IPS-18a (cell line): Measurements from ENCODE around the gene RNF40.
"Not testable (repeated sequence)": the region's sequence is repeated elsewhere in the genome, so short reads cannot be mapped to it uniquely, and the experiment has no call there.

Experiments
- H3K27ac ChIP-seq: one replicate; pipeline ENCODE4 v1.5.1; 2013; ENCODE audit warnings: low read length
- H3K27me3 ChIP-seq: one replicate; pipeline ENCODE4 v1.6.1; 2013; ENCODE audit warnings: mild to moderate bottlenecking, low read length; ENCODE audit not compliant: control insufficient read depth, insufficient read depth
- H3K36me3 ChIP-seq: one replicate; pipeline ENCODE4 v1.6.1; 2013; ENCODE audit warnings: low read depth, low read length; ENCODE audit not compliant: control insufficient read depth
- H3K4me1 ChIP-seq: one replicate; pipeline ENCODE4 v1.6.1; 2013; ENCODE audit warnings: low read depth, low read length; ENCODE audit not compliant: control insufficient read depth
- H3K4me3 ChIP-seq: one replicate; pipeline ENCODE4 v1.5.1; 2013; ENCODE audit warnings: low read length
- H3K9ac ChIP-seq: one replicate; pipeline ENCODE4 v1.6.1; 2013; ENCODE audit warnings: mild to moderate bottlenecking, low read length, moderate library complexity
- H3K9me3 ChIP-seq: one replicate; pipeline ENCODE4 v1.6.1; 2013; ENCODE audit warnings: low read depth, low read length; ENCODE audit not compliant: control insufficient read depth

The RNF40 gene

GRCh38 chr16:30793508-30794069 is 31.5 kb downstream of the RNF40 start:
- Histone ChIP-seq H3K4me3 (no peak overlapping the region), H3K4me1 (no peaks in the 10 kb centered on the region), H3K36me3 (no peaks in the 10 kb centered on the region), H3K27me3 (no peaks in the 10 kb centered on the region), H3K9me3 (no peaks in the 10 kb centered on the region), H3K27ac (no peak overlapping the region), H3K9ac (no peak overlapping the region)

- Histone ChIP-seq H3K4me1 (no peaks in the 10 kb centered on the region), H3K9ac (no peak overlapping the region), H3K27ac (no peak overlapping the region), H3K36me3 (no peaks in the 10 kb centered on the region), H3K27me3 (no peaks in the 10 kb centered on the region), H3K9me3 (no peaks in the 10 kb centered on the region), H3K4me3 (no peak overlapping the region)
Measured at GRCh38 chr16:30794634-30795033, 32.5 kb downstream of the RNF40 start.

DNA sequence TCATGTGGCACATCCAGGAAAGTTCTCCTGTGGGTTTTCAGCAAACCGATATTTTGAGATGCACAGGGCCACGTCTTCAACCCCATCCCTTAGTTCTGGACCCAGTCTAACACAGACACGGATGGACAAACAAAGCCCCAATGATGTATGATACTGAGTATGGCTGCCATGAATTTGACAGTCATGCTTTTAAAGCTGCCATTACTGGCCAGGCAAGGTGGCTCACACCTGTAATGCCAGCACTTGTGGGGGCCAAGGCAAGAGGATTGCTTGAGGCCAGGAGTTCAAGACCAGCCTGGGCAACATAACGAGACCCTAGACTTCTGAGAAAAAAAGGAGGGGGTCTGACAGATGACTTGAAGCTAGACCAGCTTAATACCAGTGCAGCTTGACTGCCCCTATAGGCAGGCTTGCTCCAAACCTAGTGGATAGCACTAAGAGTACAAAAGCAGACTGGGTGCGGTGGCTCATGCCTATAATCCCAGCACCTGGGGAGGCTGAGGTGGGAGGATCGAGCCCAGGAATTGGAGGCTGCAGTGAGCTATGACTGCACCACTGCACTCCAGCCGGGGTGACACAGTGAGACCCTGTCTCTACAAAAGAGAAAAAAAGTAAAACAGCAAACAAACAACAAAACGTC is 35.7 kb downstream of the RNF40 start:
- H3K4me3 ChIP-seq = no peak overlapping the region
- H3K9me3 ChIP-seq = no peaks in the 10 kb centered on the region
- H3K36me3 ChIP-seq = no peaks in the 10 kb centered on the region
- peaks cover 7% of the 10 kb centered on the region for H3K27me3 ChIP-seq
- H3K4me1 ChIP-seq = no peaks in the 10 kb centered on the region
- no peak overlapping the region for H3K9ac ChIP-seq
- H3K27ac ChIP-seq = no peak overlapping the region

DNA sequence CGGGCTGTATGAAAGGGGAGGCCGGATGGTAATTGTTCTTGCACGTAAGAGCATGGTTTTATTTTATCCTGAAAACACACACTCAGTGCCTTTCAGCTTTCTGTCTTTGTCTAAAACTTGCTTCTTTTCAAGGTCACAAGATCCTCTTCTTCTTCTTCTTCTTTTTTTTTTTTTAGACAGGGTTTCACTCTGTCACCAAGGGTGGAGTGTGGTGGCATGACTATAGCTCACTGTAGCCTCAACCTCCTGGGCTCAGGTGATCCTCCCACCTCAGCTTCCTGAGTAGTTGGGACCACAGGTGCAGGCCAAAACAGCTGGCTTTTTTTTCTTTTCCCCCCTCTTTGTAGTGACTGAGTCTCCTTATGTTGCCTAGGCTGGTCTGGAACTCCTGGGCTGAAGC is 40.8 kb downstream of the RNF40 start:
- no peaks in the 10 kb centered on the region for H3K9me3 ChIP-seq
- H3K9ac ChIP-seq = no peak overlapping the region
- no peak overlapping the region for H3K4me3 ChIP-seq
- H3K4me1 ChIP-seq = peaks cover 6% of the 10 kb centered on the region
- peaks cover 42% of the 10 kb centered on the region for H3K27me3 ChIP-seq
- H3K36me3 ChIP-seq = no peaks in the 10 kb centered on the region
- H3K27ac ChIP-seq = no peak overlapping the region

DNA sequence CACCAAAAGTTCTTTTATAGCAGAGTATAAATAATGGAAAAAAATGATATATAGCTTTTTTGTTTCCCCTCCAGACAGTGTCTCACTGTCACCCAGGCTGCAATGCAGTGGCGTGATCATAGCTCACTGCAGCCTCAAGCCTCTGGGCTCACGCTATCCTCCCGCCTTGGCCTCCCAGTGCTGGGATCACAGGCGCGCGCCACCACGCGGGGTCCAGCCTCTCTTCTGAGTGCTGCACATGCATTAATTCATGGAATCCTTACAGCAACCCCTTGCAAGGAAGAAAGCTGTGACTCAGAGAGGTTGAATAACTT is 42.9 kb downstream of the RNF40 start:
- H3K9me3 ChIP-seq = no peaks in the 10 kb centered on the region
- peak overlapping the region; percentile 72 for H3K9ac ChIP-seq
- peak overlapping the region; percentile 85 for H3K4me3 ChIP-seq
- no peak overlapping the region for H3K27ac ChIP-seq
- peaks cover 6% of the 10 kb centered on the region for H3K4me1 ChIP-seq
- peaks cover 51% of the 10 kb centered on the region for H3K27me3 ChIP-seq
- no peaks in the 10 kb centered on the region for H3K36me3 ChIP-seq

DNA sequence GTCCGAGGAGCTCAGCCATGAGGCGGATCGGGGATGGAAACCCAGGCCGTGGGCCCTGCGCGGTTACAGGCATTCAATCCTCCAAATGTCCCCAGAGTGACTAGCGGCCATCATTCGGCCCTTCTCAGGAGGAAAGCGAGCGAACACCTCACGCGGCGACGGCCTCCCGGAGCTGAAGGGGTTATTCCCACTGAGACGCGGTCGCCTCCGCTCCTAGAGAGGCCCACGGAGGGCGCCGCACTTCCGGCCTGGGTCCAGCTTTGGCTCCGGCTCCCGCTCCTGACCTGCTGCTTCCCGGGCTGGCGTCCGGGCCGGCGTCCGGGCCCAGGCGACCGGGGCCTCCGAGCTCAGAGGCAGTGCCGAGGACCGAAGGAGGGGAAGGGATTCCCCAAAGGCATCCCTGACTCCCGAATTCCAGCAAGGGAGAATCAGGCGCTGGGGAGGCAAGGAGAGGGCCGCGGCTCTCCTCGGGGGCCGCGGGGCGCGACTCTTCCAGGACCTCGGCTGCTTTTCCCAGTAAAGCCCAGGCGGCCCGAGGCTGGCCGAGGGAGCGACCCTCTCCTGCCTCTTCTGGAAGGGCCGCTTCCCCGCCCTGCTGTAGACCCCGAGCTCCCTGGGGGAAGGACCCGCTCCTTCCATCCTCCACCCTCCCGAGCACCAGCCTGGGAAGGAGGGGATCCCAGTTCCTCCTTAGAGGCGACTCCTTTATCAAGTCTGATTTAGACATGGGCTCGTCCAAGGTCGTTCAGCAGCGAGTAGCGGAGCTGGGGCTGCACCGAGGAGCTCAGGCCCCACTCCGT is 43.4 kb downstream of the RNF40 start:
- no peaks in the 10 kb centered on the region for H3K9me3 ChIP-seq
- peak overlapping the region; percentile 72 for H3K9ac ChIP-seq
- H3K36me3 ChIP-seq = no peaks in the 10 kb centered on the region
- peak overlapping the region; percentile 85 for H3K4me3 ChIP-seq
- peaks cover 51% of the 10 kb centered on the region for H3K27me3 ChIP-seq
- no peak overlapping the region for H3K27ac ChIP-seq
- H3K4me1 ChIP-seq = peaks cover 6% of the 10 kb centered on the region

- Histone ChIP-seq H3K27ac (no peak overlapping the region), H3K4me3 (no peak overlapping the region), H3K4me1 (peaks cover 6% of the 10 kb centered on the region), H3K9ac (no peak overlapping the region), H3K27me3 (peaks cover 46% of the 10 kb centered on the region), H3K9me3 (no peaks in the 10 kb centered on the region), H3K36me3 (no peaks in the 10 kb centered on the region)
Measured at GRCh38 chr16:30808146-30808545, 46.0 kb downstream of the RNF40 start.

DNA sequence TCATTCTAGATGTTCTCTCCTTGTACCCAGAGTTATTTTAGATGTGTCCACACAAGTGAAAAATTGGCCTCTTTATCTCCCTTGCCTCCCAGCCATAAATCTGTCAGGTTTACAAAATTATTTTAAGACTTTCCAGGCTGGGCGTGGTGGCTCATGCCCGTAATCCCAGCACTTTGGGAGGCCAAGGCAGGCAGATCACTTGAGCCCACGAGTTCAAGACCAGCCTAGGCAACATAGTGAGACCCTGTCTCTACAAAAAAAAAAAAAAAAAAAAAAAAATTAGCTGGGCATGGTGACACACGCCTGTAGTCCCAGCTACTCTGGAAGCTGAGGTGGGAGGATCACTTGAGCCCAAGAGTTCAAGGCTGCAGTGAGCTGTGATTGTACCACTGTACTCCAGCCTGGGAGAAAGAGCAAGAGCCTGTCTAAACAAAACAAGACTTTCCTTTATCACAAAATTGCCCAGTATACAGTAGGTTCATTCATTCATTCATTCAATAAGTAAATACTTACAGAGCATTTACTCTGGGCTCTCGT is 46.8 kb downstream of the RNF40 start:
- not testable (repeated sequence) for H3K4me3 ChIP-seq, H3K9me3 ChIP-seq, H3K4me1 ChIP-seq, H3K9ac ChIP-seq, H3K27ac ChIP-seq, H3K36me3 ChIP-seq
- peaks cover 46% of the 10 kb centered on the region for H3K27me3 ChIP-seq

DNA sequence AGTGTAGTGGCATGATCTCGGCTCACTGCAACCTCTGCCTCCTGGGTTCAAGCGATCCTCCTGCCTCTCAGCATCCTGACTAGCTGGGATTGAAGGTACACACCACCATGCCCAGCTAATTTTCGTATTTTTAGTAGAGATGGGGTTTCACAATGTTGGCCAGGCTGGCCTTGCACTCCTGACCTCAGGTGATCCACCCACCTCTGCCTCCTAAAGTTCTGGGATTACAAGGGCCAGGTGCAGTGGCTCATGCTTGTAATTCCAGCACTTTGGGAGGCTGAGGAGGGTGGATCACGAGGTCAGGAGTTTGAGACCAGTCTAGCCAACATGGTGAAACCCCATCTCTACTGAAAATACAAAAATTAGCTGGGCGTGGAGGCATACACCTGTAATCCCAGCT is 47.6 kb downstream of the RNF40 start:
- H3K27ac ChIP-seq, H3K9me3 ChIP-seq, H3K4me3 ChIP-seq, H3K9ac ChIP-seq, H3K36me3 ChIP-seq, H3K4me1 ChIP-seq: not testable (repeated sequence)
- H3K27me3 ChIP-seq = peaks cover 44% of the 10 kb centered on the region

DNA sequence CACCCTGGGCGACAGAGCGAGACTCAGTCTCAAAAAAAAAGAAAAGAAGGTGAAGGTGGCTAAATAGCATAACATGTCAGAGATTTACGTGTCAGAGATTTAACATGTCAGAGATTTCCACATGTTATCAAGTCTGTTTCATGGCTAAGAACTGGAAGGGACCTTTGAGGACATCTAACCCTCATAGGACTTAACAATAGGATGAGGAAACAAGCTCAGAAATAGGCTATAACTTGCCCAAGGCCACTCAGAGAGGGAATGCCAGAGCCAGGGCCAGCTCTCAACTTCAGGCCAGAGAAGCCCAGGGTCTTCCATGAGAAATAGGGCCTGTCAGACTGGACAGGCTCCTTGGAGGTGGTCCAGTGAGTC is 51.7 kb downstream of the RNF40 start:
- no peak overlapping the region for H3K27ac ChIP-seq
- H3K4me1 ChIP-seq = no peaks in the 10 kb centered on the region

DNA sequence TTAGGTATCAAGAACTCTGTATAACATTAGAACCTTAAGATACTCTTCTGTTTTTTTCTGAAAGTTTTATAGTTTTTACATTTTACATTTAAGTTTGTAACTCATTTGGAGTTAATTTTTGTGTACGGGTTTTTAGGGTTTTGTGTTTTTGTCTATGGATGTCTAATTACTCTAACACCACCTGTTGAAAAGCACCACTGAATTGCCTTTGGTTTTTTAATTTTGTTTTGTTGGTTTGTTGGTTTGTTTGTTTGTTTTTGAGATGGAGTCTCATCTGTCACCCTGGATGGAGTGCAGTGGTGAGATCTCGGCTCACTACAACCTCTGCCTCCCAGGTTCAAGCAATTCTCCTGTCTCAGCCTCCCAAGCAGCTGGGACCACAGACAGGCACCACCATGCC is 54.6 kb downstream of the RNF40 start:
- Histone ChIP-seq H3K27ac (no peak overlapping the region), H3K4me1 (no peaks in the 10 kb centered on the region), H3K9me3 (no peaks in the 10 kb centered on the region), H3K27me3 (peaks cover 6% of the 10 kb centered on the region), H3K4me3 (no peak overlapping the region), H3K36me3 (no peaks in the 10 kb centered on the region), H3K9ac (no peak overlapping the region)

More for the DNA sequence above, 51.7 kb downstream of the RNF40 start:
- Histone ChIP-seq H3K9ac (no peak overlapping the region), H3K36me3 (no peaks in the 10 kb centered on the region), H3K27me3 (peaks cover 6% of the 10 kb centered on the region), H3K4me3 (peak overlapping the region; percentile 56), H3K9me3 (no peaks in the 10 kb centered on the region)
